COLO668 (cell line): ENCODE data around the gene LHX2.
A peak's percentile ranks its signal among the peaks of the same experiment; 100 is the strongest.

Experiments
- DNase-seq: peaks from one replicate; lab custom pipeline; 2025; ENCODE audit not compliant: unreplicated experiment; lab: John Stamatoyannopoulos, UW

LHX2 gene

GRCh38 chr9:124029617-124030016, 18.0 kb downstream of the LHX2 start:
- DNase-seq: no peak

- no peak for DNase-seq
Measured at GRCh38 chr9:124030969-124031451, 19.4 kb downstream of the LHX2 start.

- no peak for DNase-seq
Measured at GRCh38 chr9:124032247-124032646, 20.7 kb downstream of the LHX2 start.

GRCh38 chr9:124033348-124033747, 21.8 kb downstream of the LHX2 start:
- DNase-seq: no peak

GRCh38 chr9:124033967-124034366, 22.4 kb downstream of the LHX2 start:
- DNase-seq: no peak

- DNase-seq: no peak
Measured at GRCh38 chr9:124035001-124035650, 23.6 kb downstream of the LHX2 start.

- no peak for DNase-seq
Measured at GRCh38 chr9:124036578-124036977, 25.0 kb downstream of the LHX2 start.

GRCh38 chr9:124037790-124038189, 26.2 kb downstream of the LHX2 start:
- DNase-seq: no peak

- no peak for DNase-seq
Measured at GRCh38 chr9:124038239-124038638, 26.7 kb downstream of the LHX2 start.

- DNase-seq: no peak
Measured at GRCh38 chr9:124038790-124039633, 27.4 kb downstream of the LHX2 start.

- no peak for DNase-seq
Measured at GRCh38 chr9:124040186-124040931, 28.8 kb downstream of the LHX2 start.

GRCh38 chr9:124040935-124041816, 29.6 kb downstream of the LHX2 start:
- peak; percentile 43 for DNase-seq

GRCh38 chr9:124041817-124042116, 30.2 kb downstream of the LHX2 start:
- peak; percentile 18 for DNase-seq

GRCh38 chr9:124042201-124042721, 30.7 kb downstream of the LHX2 start:
- DNase-seq: no peak

- DNase-seq: no peak
Measured at GRCh38 chr9:124044448-124044847, 32.9 kb downstream of the LHX2 start.

- peak; percentile 49 for DNase-seq
Measured at GRCh38 chr9:124045076-124045829, 33.7 kb downstream of the LHX2 start.

GRCh38 chr9:124045830-124046177, 34.2 kb downstream of the LHX2 start:
- DNase-seq: no peak

GRCh38 chr9:124046189-124046588, 34.6 kb downstream of the LHX2 start:
- no peak for DNase-seq

GRCh38 chr9:124047251-124047672, 35.7 kb downstream of the LHX2 start:
- DNase-seq: no peak

GRCh38 chr9:124050955-124051354, 39.4 kb downstream of the LHX2 start:
- no peak for DNase-seq
